HPDE6-E6E7 (cell line): ENCODE measurements around the gene PDGFA.

Experiments used
- DNase-seq: peaks from one replicate; pipeline ENCODE4 v3.0.0; 2011; ENCODE audit warnings: missing footprints; ENCODE audit errors: extremely low spot score

The PDGFA gene

DNA sequence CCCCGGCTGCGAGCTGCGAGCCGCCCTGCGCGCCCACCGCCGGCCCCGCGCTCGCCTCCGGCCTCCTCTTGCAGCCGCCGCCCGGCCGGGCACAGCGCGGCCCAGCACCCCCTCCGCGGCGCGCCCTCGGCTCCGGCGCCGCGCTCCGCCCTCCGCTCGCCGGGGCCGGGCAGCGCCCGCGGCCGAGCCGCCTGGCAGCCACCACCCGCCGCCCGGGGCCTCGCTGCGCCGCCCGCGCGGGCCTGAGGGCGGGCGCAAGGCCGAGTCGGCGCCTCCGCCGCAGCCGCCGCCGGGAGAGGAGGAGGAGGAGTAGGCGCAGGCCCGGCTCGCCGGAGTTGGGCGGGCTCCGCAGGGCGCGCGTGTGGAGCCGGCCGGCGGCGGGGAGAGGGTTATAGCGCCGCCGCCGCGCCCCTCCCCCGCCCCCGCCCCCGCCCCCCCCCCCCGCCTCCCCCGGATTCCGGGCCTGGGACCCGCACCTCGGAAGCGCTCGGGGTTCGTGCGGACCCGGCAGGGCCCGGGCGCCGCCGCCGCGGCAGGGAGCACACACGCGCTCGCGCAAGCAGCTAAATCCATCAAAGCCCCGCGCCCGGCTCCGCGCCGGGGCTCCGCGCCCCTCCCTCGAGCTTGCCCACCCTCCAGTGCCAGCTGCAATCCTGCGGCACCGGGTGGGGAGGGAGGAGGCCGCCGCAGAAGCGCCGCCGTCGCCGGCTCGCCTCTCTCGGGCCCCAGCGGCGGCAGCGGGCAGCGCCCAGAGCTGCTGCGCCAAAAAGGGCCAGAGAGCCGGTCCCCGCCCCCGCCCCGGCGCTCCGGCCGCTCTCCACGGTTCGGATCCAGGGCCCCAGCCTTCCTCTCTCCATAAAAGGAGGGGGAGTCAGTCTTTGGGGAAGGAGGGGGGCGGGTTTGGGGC, at the start of gene PDGFA:
Gene PDGFA (minus strand): TSS at position 363 of the 907 bp plus-strand sequence. CDS start 845 bp downstream, outside the sequence.
- no peak for DNase-seq

GRCh38 chr7:568031-568951, 48.6 kb upstream of the PDGFA start:
- no peak for DNase-seq

DNA sequence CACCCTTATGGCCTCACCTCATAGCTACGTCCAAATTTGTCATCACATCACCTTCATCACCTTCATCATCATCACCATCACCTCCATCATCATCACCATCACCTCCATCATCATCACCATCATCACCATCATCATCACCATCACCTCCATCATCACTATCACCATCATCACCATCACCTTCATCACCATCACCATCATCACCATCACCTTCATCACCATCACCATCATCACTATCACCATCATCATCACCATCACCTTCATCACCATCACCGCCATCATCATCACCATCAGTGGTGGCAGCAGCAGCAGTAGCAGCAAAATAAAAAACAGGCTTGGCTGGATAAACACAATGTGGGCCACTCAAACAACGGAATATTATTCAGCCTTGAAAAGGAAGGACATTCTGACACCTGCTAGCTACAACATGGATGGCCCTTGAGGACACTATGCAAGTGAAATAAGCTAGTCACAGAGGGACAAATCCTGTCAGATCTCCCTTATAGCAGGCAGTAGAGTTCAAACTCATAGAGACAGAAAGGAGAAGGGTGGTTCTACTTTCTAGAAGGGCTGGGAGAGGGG, 47.7 kb upstream of the PDGFA start:
- no peak for DNase-seq

- no peak for DNase-seq
These were observed 46.5 kb upstream of the PDGFA start for GRCh38 chr7:566100-566499.

DNA sequence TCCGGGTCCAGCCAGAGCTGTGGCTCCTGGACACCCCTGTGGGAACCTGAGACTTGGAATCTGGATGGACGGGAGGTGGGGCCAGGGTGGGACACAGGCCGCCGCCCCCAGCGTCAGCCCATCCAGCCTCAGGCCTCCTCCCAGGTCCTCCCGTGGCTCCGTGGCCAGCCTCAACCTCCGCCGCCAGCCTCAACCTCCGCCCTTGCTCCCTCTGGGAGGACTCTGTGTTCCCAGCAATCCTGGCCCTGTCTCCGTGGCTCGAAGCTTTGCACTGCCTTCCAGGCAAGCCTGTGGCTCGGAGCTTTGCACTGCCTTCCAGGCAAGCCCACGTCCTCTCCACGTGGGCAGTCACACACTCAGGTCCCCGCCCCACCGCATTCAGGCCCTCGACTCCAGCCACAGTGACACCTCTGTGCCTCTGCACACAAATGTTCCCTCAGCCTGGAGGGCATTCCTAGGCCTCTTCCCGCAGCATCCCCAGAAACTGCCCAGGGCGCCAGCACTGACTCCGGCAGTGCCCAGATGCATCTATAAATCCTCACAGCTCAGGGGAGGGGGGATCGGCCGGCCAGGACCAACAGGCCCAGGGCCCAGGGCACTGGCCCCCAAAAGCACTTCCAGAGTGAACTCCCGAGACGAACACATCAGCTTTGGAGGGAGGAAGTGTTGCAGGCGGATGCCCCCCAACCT, 44.7 kb upstream of the PDGFA start:
- DNase-seq: no peak

- DNase-seq: no peak
These were observed 44.1 kb upstream of the PDGFA start for GRCh38 chr7:563629-564170.

GRCh38 chr7:562789-563628, 43.4 kb upstream of the PDGFA start:
- no peak for DNase-seq

DNA sequence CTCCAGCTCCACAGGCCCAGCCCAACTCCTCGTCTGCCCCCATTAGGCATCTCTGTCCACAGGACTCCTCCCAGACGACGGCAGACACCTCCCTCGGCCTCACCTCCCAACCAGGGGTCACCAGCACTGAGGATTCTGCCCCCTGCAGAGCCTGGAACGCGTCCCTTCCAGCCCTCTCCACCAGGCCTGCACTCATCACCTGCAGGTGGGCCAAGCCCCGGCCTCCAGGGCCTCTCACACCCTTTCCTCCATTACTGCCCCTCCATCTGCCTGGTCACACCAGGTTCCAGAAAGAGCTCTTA, 42.7 kb upstream of the PDGFA start:
- DNase-seq: no peak

- DNase-seq: no peak
These were observed 42.2 kb upstream of the PDGFA start for GRCh38 chr7:561631-562373.

- no peak for DNase-seq
These were observed 41.5 kb upstream of the PDGFA start for GRCh38 chr7:560966-561630.

- DNase-seq: no peak
These were observed 39.7 kb upstream of the PDGFA start for GRCh38 chr7:559396-559705.

DNA sequence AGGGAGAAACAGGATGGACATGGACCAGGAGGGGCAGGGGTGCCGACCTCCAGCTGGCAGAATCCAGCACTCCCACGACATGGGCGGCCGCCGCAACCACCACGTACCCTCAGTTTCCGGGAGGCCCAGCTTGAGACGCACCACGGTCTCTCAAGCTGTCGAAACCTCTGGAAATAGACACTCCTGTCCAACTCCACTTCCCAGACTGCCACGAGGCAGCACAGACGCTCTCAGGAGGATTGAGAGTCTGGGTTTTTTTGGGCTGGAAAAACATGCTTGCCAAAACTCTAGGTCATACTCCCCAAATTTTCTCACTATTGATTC, 37.9 kb upstream of the PDGFA start:
- DNase-seq: no peak

GRCh38 chr7:556837-557557, 37.4 kb upstream of the PDGFA start:
- DNase-seq: no peak

- DNase-seq: no peak
These were observed 36.7 kb upstream of the PDGFA start for GRCh38 chr7:556291-556826.

- DNase-seq: no peak
These were observed 36.0 kb upstream of the PDGFA start for GRCh38 chr7:555551-556160.

DNA sequence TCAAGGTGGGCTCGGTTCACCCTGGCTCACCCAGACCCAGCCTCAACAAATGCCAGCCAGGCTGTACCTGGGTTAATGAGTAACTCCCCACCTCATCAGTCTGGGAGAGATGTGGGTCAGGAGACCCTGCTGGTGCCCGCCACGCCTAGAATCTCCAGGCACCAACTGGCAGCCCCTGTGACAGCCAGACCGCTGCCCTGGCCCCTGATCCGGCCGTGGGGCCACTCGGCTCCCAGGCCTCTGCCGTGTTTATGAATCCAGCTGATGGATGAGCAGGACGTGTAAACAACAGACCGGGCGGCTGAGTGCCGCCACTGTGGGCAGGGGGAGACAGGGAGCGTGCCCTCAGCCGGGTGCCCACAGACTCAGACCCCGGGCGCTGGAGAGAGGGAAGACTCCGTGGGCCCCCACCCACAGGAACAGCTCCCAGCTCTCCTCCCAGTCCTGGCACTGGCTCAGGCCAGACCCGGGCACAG, 34.0 kb upstream of the PDGFA start:
- DNase-seq: no peak

- no peak for DNase-seq
These were observed 33.4 kb upstream of the PDGFA start for GRCh38 chr7:552868-553635.
